ENCODE data around the gene STAB1. TPM values are rescaled to one million over a fixed set of nuclear protein-coding genes. Genes with fewer than 3 reads are reported as not detected.

Gene STAB1
- total and polyA plus RNA-seq, 2 experiments from 2014 or later = 0.90 to 1.9 TPM

GRCh38 chr3:52555056-52555455 is 59.9 kb downstream of the STAB1 start:
- Histone ChIP-seq H3K79me2 (replicated peaks; ENCODE audit: insufficient read depth) (no peaks in the 10 kb centered on the region), H3K27me3 (ENCODE audit: insufficient read depth) (no peaks in the 10 kb centered on the region), H3K9me2 (ENCODE audit: insufficient read depth) (no peaks in the 10 kb centered on the region), H3K27ac (ENCODE audit: low read depth) (no peak overlapping the region), H3K4me2 (no peak overlapping the region), H3K4me1 (ENCODE audit: insufficient read depth) (peaks cover 7% of the 10 kb centered on the region; the same call in 1 of the 2 replicates), H3K36me3 (ENCODE audit: insufficient read depth) (peaks cover 7% of the 10 kb centered on the region), H4K20me1 (replicated peaks; ENCODE audit: insufficient read depth) (no peaks in the 10 kb centered on the region), H2AFZ (no peak overlapping the region), H3K4me3 (no peak overlapping the region), H3F3A (replicated peaks; ENCODE audit: low read depth) (no peaks in the 10 kb centered on the region)
- peaks cover 17% of the 10 kb centered on the region; the same call in 2 of the 3 replicates for H3K4me1 Mint-ChIP-seq
- peaks cover 4% of the 10 kb centered on the region for H3K27me3 Mint-ChIP-seq (ENCODE audit: insufficient read depth, low read depth, poor library complexity)
- no peak for TF ChIP-seq ZNF114 (CRISPR knock-in tag; IDR thresholded peaks at IDR 0.05)
- no peak for TF ChIP-seq EZH2 (IDR thresholded peaks at IDR 0.05; ENCODE audit: low read depth, unreplicated experiment)
- no peak for TF ChIP-seq CTCF (conservative IDR thresholded peaks at IDR 0.05; ENCODE audit: low read depth in 2 of 2)
- no peak for TF ChIP-seq CREB1 (CRISPR knock-in tag; IDR thresholded peaks at IDR 0.05; ENCODE audit: low read depth)
- TF ChIP-seq ETS1 (IDR thresholded peaks at IDR 0.05) = no peak
- TF ChIP-seq ZNF462 (CRISPR knock-in tag; IDR thresholded peaks at IDR 0.05) = no peak
- TF ChIP-seq REST (IDR thresholded peaks at IDR 0.05; ENCODE audit: unreplicated experiment) = no peak
- no peak for TF ChIP-seq NANOG (IDR thresholded peaks at IDR 0.05; ENCODE audit: borderline replicate concordance)
- TF ChIP-seq JUNB (IDR thresholded peaks at IDR 0.05; ENCODE audit: unreplicated experiment) = no peak
- no peak for TF ChIP-seq POLR2AphosphoS5 (IDR thresholded peaks at IDR 0.05; ENCODE audit: low read depth)
- no peak for DNase-seq (ENCODE audit: low spot score)
- no peak for ATAC-seq
- H3K4me3 Mint-ChIP-seq = no peak overlapping the region
- no peaks in the 10 kb centered on the region for H3K9me3 Mint-ChIP-seq
- H3K36me3 Mint-ChIP-seq (ENCODE audit: low read depth) = peaks cover 17% of the 10 kb centered on the region
- peak overlapping the region; percentile 79; the same call in 1 of the 2 replicates for H3K27ac Mint-ChIP-seq
